Jurkat, Clone E6-1 (cell line): ENCODE data around the gene SOX15.

Experiments
- DNase-seq: peaks from one replicate; pipeline ENCODE4 v3.0.0-alpha.2; 2011; ENCODE audit warnings: low read depth, low spot score
- H3K4me3 ChIP-seq: 2 replicates; pipeline ENCODE4 v1.5.1; 2011; ENCODE audit warnings: mild to moderate bottlenecking, low read length, control low read depth, moderate library complexity

The SOX15 gene

GRCh38 chr17:7579834-7580603 is 9.9 kb downstream of the SOX15 start:
- DNase-seq, result no peak

GRCh38 chr17:7579001-7579833 is 10.7 kb downstream of the SOX15 start, which contains the start of gene CD68:
Gene CD68 (plus strand): TSS chr17:7579638. CDS start chr17:7579678, 40 bp downstream.
- peak; percentile 65 for DNase-seq
- H3K4me3 ChIP-seq, result no peak within 1 kb of the TSS

More at GRCh38 chr17:7579834-7580603, 9.9 kb downstream of the SOX15 start:
- no peak overlapping the region for H3K4me3 ChIP-seq

- H3K4me3 ChIP-seq, result no peak overlapping the region
- no peak for DNase-seq
Observed at GRCh38 chr17:7577327-7578199, 12.3 kb downstream of the SOX15 start.

GRCh38 chr17:7576432-7576937 is 13.4 kb downstream of the SOX15 start:
- DNase-seq, result no peak
- H3K4me3 ChIP-seq, result no peak overlapping the region

- no peak overlapping the region for H3K4me3 ChIP-seq
- no peak for DNase-seq
Observed at GRCh38 chr17:7575959-7576358, 13.9 kb downstream of the SOX15 start.

- no peak for DNase-seq
- H3K4me3 ChIP-seq, result no peak overlapping the region
Observed at GRCh38 chr17:7575481-7575883, 14.4 kb downstream of the SOX15 start.

GRCh38 chr17:7574176-7574953 is 15.5 kb downstream of the SOX15 start:
- no peak for DNase-seq
- H3K4me3 ChIP-seq, result peak overlapping the region; percentile 91

GRCh38 chr17:7573324-7574080 is 16.4 kb downstream of the SOX15 start:
- peak; percentile 84 for DNase-seq
- peak overlapping the region; percentile 91 for H3K4me3 ChIP-seq

GRCh38 chr17:7572588-7573323 is 17.1 kb downstream of the SOX15 start:
- H3K4me3 ChIP-seq, result peak overlapping the region; percentile 91
- DNase-seq, result peak; percentile 99

- H3K4me3 ChIP-seq, result peak overlapping the region; percentile 58
- DNase-seq, result no peak
Observed at GRCh38 chr17:7572338-7572587, 17.6 kb downstream of the SOX15 start.

GRCh38 chr17:7570351-7570750 is 19.5 kb downstream of the SOX15 start:
- DNase-seq, result no peak
- no peak overlapping the region for H3K4me3 ChIP-seq

- no peak for DNase-seq
- no peak overlapping the region for H3K4me3 ChIP-seq
Observed at GRCh38 chr17:7569571-7569970, 20.3 kb downstream of the SOX15 start.

- H3K4me3 ChIP-seq, result peak overlapping the region; percentile 87
- no peak for DNase-seq
Observed at GRCh38 chr17:7563115-7563869, 26.6 kb downstream of the SOX15 start.

- DNase-seq, result no peak
Observed at GRCh38 chr17:7562208-7562605, 27.7 kb downstream of the SOX15 start.

GRCh38 chr17:7561589-7562207 is 28.2 kb downstream of the SOX15 start, which contains the start of gene SENP3:
Gene SENP3 (plus strand): TSS chr17:7561919. CDS start chr17:7563077, 1,158 bp downstream.
- peak; percentile 85 for DNase-seq
- H3K4me3 ChIP-seq, result peak within 1 kb of the TSS; percentile 87

More at GRCh38 chr17:7562208-7562605, 27.7 kb downstream of the SOX15 start:
- H3K4me3 ChIP-seq, result peak overlapping the region; percentile 87

GRCh38 chr17:7561028-7561575 is 28.8 kb downstream of the SOX15 start:
- peak; percentile 56 for DNase-seq
- H3K4me3 ChIP-seq, result peak overlapping the region; percentile 70
